Astrocyte of the spinal cord (primary cell): ENCODE measurements around the gene ACTL10.

Experiments used
- DNase-seq: peaks from one replicate; pipeline ENCODE4 v3.0.0; 2011; ENCODE audit warnings: low read depth, low spot score
- H3K4me3 ChIP-seq: 2 replicates; pipeline ENCODE4 v1.5.1; 2011; ENCODE audit warnings: low read depth, mild to moderate bottlenecking, low read length, moderate library complexity
- in situ Hi-C: cut with HindIII; loops from 2 replicates; pipeline ENCODE4 v1.10.0; 2017; ENCODE audit warnings: low sequenced_read_pairs
- TF ChIP-seq, protein P1 (sequence below): IDR thresholded peaks from 2 replicates; pipeline ENCODE4 v1.5.1; 2012; ENCODE audit warnings: low read depth, mild to moderate bottlenecking, low read length, inconsistent platforms

The ACTL10 gene

DNA sequence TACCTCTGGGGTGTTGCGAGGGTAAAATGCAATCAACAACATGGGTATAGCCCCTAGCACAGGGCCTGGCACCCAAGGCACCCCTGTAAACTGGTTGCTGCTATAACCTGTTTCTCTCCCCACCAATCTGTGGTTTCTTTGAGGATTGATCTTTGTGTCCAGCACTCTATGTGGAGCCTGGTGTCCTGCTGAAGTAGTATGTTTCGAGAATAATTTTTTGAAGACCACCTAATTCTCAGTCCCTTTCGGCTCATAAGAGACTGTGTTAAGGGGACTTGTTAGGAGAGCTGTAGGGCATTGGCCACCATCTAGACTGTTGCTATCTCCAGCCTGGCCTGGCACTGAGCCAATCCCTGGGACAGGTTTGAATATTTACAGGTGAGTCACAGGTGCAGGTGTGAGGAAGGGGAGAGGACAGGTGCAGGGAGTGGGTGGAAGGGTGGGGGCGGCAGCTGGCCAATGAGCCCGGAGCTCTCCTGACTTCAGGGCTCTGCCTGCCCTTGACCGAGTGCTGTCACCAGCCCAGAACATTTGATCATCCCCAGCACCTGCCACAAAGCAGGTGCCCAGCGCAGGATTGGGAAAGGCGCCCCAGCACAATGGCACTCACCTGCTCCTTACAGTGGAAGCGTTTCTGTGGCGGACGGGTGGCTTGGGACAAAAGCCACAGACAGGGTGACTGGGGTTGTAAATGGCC, 12.7 kb upstream of the ACTL10 start:
- DNase-seq, result no peak
- TF ChIP-seq, protein P1, sequence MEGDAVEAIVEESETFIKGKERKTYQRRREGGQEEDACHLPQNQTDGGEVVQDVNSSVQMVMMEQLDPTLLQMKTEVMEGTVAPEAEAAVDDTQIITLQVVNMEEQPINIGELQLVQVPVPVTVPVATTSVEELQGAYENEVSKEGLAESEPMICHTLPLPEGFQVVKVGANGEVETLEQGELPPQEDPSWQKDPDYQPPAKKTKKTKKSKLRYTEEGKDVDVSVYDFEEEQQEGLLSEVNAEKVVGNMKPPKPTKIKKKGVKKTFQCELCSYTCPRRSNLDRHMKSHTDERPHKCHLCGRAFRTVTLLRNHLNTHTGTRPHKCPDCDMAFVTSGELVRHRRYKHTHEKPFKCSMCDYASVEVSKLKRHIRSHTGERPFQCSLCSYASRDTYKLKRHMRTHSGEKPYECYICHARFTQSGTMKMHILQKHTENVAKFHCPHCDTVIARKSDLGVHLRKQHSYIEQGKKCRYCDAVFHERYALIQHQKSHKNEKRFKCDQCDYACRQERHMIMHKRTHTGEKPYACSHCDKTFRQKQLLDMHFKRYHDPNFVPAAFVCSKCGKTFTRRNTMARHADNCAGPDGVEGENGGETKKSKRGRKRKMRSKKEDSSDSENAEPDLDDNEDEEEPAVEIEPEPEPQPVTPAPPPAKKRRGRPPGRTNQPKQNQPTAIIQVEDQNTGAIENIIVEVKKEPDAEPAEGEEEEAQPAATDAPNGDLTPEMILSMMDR, result no peak
- in situ Hi-C loops, result no loop called here
- no peak overlapping the region for H3K4me3 ChIP-seq

DNA sequence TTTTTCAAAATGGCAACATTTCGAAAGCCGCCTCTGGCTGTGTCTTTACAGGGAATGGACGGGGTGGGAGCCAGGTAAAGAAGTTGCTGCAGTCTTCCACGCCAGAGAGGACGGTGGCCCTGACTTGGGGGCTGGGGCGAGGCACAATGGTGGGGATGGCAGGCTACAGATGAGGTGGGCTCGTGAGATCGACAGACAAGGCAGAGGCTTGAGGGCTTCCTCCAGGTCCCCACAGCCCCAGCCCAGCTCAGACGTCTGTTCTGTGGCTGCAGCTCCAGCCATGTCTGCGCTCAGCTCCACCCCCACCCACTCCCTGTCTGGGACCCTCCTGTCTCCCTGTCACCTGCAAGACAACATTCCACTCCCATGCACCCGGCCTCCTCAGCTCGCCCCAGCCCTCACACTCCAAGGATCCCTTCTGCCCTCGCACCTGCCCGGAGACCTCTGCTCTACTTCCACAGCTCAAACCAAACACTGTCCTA, 12.0 kb upstream of the ACTL10 start:
- DNase-seq, result no peak
- in situ Hi-C loops, result no loop called here
- TF ChIP-seq, protein P1, result no peak
- no peak overlapping the region for H3K4me3 ChIP-seq

DNA sequence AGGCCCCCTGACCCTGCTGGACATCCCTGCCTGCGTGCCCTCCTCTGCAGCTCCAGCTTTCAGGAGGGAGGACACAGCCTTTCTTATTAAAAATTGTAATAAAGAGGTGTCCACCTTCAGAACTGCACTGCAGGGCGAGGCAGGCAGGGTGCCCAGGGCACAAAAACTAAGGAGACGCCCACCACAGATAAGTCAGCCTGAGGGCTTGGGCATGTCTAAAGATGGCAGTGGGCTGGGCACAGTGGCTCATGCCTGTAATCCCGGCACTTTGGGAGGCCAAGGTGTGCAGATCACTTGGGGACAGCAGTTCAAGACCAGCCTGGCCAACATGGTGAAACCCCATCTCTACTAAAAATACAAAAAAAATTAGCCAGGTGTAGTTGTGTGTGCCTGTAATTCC, 11.6 kb upstream of the ACTL10 start:
- TF ChIP-seq, protein P1, result no peak
- H3K4me3 ChIP-seq, result no peak overlapping the region
- in situ Hi-C loops, result no loop called here

DNA sequence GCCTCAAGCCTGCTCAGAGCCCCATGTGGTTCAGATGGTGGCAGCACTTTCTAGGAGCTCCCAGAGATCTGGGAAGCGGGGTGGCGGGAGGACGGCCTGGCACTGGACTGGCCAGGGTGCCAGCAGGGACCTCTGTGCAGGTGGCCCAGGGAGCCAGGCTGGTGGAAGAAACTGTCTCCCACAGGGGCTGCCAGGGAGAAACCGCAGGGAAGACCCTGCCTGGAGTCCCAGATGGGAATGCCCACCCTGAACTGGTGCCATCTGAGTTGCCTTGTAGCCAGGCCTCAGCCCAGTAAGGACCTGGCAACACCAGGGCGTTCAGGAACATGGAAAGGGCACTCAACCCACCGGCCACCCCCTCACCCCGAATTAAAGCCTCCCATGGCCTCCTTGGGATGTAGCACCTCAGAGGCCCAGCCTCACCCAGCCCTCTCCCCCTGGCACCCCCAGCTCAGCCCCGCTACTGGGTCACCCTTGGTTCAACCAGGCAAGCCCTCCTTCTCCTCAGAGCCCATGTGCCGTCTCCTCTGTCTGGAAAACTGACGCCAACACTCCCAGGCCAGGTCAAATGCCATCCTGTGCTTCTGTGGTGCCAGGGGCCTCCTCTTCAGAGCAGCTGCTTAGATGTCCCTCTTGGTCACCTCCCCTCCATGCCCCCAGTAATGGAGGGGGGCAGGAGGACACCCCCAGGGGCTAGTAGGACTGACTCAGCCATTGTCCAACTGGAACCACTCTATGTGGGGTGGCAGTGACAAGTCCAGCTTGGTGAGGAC, 10.5 kb upstream of the ACTL10 start:
- no peak for DNase-seq
- H3K4me3 ChIP-seq, result no peak overlapping the region
- TF ChIP-seq, protein P1, result no peak
- in situ Hi-C loops, result no loop called here

More for the DNA sequence above, 11.6 kb upstream of the ACTL10 start:
- no peak for DNase-seq

DNA sequence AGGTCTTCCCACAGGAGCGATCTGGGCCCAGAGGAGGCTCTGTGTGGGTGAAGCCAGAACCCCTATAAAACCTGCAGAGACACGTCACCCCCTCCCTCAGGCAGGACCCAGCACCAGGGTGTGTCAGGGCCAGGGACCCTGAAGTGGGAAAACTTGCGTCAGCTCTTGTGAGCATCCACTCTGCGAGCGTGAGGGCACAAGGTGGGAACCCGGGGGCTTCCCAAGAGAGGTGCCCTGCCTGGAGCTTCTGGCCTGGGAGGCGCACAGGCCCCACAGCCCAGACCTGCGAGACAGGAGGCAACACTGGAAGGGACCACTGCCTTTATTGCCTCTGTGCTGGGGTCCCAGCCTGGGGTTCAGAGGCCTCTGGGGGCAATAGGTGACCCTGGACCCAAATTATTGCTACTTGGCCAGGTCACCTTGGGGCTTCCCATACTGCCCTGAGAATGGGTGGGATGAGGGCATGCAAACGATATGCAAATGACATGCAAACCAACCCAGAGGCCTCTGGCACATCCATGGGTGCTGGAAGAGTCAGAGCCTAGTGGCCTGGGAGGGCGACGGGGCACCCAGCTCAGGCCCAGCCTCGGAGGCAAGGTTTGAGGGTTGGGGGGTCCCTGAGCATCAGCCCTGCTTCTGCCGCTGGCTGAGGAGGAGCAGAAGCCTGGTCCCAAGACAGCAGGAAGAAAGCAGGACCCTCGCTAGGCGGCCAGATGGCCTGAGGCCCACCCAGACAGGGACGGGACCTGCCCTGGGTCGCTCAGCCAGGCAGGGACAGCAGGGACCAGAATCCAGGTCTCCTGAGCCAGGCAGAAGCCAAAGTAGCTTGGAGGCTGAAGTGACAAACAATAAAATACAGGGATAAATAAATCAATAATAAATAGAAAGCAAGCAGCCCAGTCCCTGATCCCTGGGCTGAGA, 9.7 kb upstream of the ACTL10 start:
- in situ Hi-C loops, result no loop called here
- TF ChIP-seq, protein P1, result no peak
- no peak for DNase-seq
- no peak overlapping the region for H3K4me3 ChIP-seq

DNA sequence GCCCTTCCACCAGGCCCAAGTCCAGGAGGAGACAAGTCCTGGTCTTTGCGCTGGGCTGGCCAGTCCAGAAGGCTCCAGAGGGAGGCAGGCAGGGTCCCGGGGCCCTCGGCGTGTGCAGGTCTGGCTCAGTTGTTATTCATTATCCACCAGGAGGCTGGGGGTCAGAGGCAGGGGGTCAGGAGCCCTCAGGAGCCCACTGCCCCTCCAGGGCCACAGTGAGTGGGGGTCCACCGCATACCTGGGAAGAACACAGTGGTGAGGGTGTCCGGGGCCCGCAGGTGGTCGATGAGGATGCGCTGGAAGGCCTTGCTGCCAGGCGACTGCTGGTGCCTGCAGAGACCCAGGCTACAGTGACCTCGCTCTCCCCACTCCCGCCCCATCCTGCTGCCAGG, 9.0 kb upstream of the ACTL10 start:
- in situ Hi-C loops, result no loop called here
- H3K4me3 ChIP-seq, result no peak overlapping the region
- TF ChIP-seq, protein P1, result no peak
- DNase-seq, result no peak
